Measurements from ENCODE around the gene MYL12A.

GRCh38 chr18:3264362-3264761 is 16.8 kb downstream of the MYL12A start:
- no peak for TF ChIP-seq USF2 (IDR thresholded peaks at IDR 0.05; ENCODE audit: low read depth, low read length)
- TF ChIP-seq, protein P1, sequence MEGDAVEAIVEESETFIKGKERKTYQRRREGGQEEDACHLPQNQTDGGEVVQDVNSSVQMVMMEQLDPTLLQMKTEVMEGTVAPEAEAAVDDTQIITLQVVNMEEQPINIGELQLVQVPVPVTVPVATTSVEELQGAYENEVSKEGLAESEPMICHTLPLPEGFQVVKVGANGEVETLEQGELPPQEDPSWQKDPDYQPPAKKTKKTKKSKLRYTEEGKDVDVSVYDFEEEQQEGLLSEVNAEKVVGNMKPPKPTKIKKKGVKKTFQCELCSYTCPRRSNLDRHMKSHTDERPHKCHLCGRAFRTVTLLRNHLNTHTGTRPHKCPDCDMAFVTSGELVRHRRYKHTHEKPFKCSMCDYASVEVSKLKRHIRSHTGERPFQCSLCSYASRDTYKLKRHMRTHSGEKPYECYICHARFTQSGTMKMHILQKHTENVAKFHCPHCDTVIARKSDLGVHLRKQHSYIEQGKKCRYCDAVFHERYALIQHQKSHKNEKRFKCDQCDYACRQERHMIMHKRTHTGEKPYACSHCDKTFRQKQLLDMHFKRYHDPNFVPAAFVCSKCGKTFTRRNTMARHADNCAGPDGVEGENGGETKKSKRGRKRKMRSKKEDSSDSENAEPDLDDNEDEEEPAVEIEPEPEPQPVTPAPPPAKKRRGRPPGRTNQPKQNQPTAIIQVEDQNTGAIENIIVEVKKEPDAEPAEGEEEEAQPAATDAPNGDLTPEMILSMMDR (conservative IDR thresholded peaks at IDR 0.05; ENCODE audit: low read depth, low read length), result no peak
- no peak for TF ChIP-seq POLR2A (IDR thresholded peaks at IDR 0.05; ENCODE audit: low read depth, low read length)
- TF ChIP-seq SMC3 (IDR thresholded peaks at IDR 0.05; ENCODE audit: low read depth, low read length), result no peak
- no peak for TF ChIP-seq MXI1 (IDR thresholded peaks at IDR 0.05; ENCODE audit: borderline replicate concordance, low read depth, low read length)
- no peak for TF ChIP-seq FOS (IDR thresholded peaks at IDR 0.05; ENCODE audit: low read depth, low read length)
- TF ChIP-seq RFX5 (IDR thresholded peaks at IDR 0.05; ENCODE audit: low read depth, low read length), result no peak
- no peak for TF ChIP-seq CEBPB (IDR thresholded peaks at IDR 0.05; ENCODE audit: low read depth, low read length)
- no peak for TF ChIP-seq BHLHE40 (IDR thresholded peaks at IDR 0.05; ENCODE audit: low read depth, low read length)
- TF ChIP-seq MAFK (IDR thresholded peaks at IDR 0.05; ENCODE audit: low read depth, low read length), result no peak
- TF ChIP-seq RAD21 (IDR thresholded peaks at IDR 0.05; ENCODE audit: low read length), result no peak

Data from IMR-90 (cell line).